Gastroesophageal sphincter (tissue), 4 donors: ENCODE results near the gene ZEB1. TPM values are rescaled to one million over a fixed set of nuclear protein-coding genes. Genes with fewer than 3 reads are reported as not detected.

Source experiments
- ATAC-seq: fragments of 150-250 bp; one replicate; pipeline ENCODE4 v1.9.1; 2016; ENCODE audit warnings: mild to moderate bottlenecking, moderate library complexity
- H3K27ac ChIP-seq, 4 donors: fragments of 200-600 bp; sonication (generic) in 3 of 4; 1 replicate in 3 of 4; 2 replicates in 1 of 4; pipeline ENCODE4 v1.5.1; 2016 to 2019
- H3K27me3 ChIP-seq: fragments of 200-600 bp; sonication (generic); one replicate; pipeline ENCODE4 v1.5.1; 2019
- H3K36me3 ChIP-seq, 2 donors: fragments of 200-600 bp; sonication (generic); one replicate each; pipeline ENCODE4 v1.5.1; 2019; ENCODE audit warnings: control low read depth in 1 of 2
- H3K4me1 ChIP-seq, 3 donors: fragments of 200-600 bp; sonication (generic); 1 replicate in 2 of 3; 2 replicates in 1 of 3; pipeline ENCODE4 v1.5.1; 2016 to 2019; ENCODE audit warnings: control low read depth in 2 of 3
- H3K4me3 ChIP-seq, 2 donors: fragments of 200-600 bp; sonication (generic); one replicate each; pipeline ENCODE4 v1.5.1; 2019; ENCODE audit warnings: mild to moderate bottlenecking in 1 of 2, moderate library complexity in 1 of 2
- H3K9me3 ChIP-seq, 3 donors: fragments of 200-600 bp; sonication (generic); one replicate each; pipeline ENCODE4 v1.5.1; 2017 to 2019; ENCODE audit warnings: control low read depth in 2 of 3
- CTCF ChIP-seq, 4 experiments: fragments of 200-600 bp in 2 of 4; fragments of 450-650 bp in 2 of 4; sonication (generic) in 1 of 4; IDR thresholded peaks; one replicate each; pipeline ENCODE4 v1.5.1; 2017 to 2019; ENCODE audit warnings: antibody characterized with exemption in 4 of 4, mild to moderate bottlenecking in 2 of 4, moderate library complexity in 2 of 4
- EP300 ChIP-seq: sonication (generic); formaldehyde crosslinking; IDR thresholded peaks from one replicate; pipeline ENCODE4 v1.6.1; 2017; ENCODE audit warnings: antibody characterized with exemption, mild to moderate bottlenecking
- POLR2A ChIP-seq, 2 donors: fragments of 450-650 bp; IDR thresholded peaks; one replicate each; pipeline ENCODE4 v1.6.1; 2017; ENCODE audit warnings: antibody characterized with exemption in 2 of 2, mild to moderate bottlenecking in 2 of 2, moderate library complexity in 1 of 2
- POLR2AphosphoS5 ChIP-seq: sonication (generic); formaldehyde crosslinking; IDR thresholded peaks from one replicate; pipeline ENCODE4 v1.6.1; 2017; ENCODE audit warnings: antibody characterized with exemption
- WGBS, 2 donors: methylation state at CpG; one replicate each; pipeline ENCODE4 v1.1.5; 2018; ENCODE audit warnings: low coverage in 1 of 2; 5-methylcytosine and 5-hydroxymethylcytosine counted together
- total RNA-seq, 4 donors: library from RNA; depleted of rRNA; stranded (reverse); fragments of >200 nt; gene quantifications; one replicate each; pipeline ENCODE4 v1.1.0, GENCODE V29; 2016

ZEB1 gene
- total RNA-seq, 4 donors from 2014 or later: 191 to 219 (median 198) TPM

GRCh38 chr10:31413325-31413724 is 94.3 kb downstream of the ZEB1 start:
- H3K4me3 ChIP-seq: no peak overlapping the region
- TF ChIP-seq POLR2A (IDR thresholded peaks at IDR 0.05): no peak
- TF ChIP-seq POLR2AphosphoS5: no peak
- TF ChIP-seq CTCF (IDR thresholded peaks at IDR 0.05): no peak
- no peak for TF ChIP-seq EP300
- H3K4me1 ChIP-seq: peaks cover 0 to 14% (median 0%) of the 10 kb centered on the region in 3 donors
- WGBS, 2 donors: 57 to 67% methylated on average over 1 of the region's 1 CpG
- H3K27me3 ChIP-seq: no peaks in the 10 kb centered on the region
- ATAC-seq: no peak
- H3K9me3 ChIP-seq: no peaks in the 10 kb centered on the region
- H3K36me3 ChIP-seq: no peaks in the 10 kb centered on the region
- no peak overlapping the region for H3K27ac ChIP-seq

GRCh38 chr10:31418481-31418880 is 99.5 kb downstream of the ZEB1 start:
- no peak for TF ChIP-seq EP300
- TF ChIP-seq CTCF (IDR thresholded peaks at IDR 0.05): no peak
- no peak for TF ChIP-seq POLR2A (IDR thresholded peaks at IDR 0.05)
- no peak for TF ChIP-seq POLR2AphosphoS5
- peaks cover 5 to 44% (median 12%) of the 10 kb centered on the region in 3 donors for H3K4me1 ChIP-seq
- H3K27ac ChIP-seq: no peak overlapping the region
- no peaks in the 10 kb centered on the region for H3K27me3 ChIP-seq
- no peaks in the 10 kb centered on the region for H3K9me3 ChIP-seq
- no peak for ATAC-seq
- WGBS, 2 donors: 91% methylated on average over 2 of the region's 2 CpGs
- H3K4me3 ChIP-seq: no peak overlapping the region
- no peaks in the 10 kb centered on the region for H3K36me3 ChIP-seq

- 57 to 61% methylated on average over 3 to 4 of the region's 4 CpGs for WGBS, 2 donors
- TF ChIP-seq POLR2A (IDR thresholded peaks at IDR 0.05): no peak
- TF ChIP-seq POLR2AphosphoS5: no peak
- TF ChIP-seq EP300: no peak
- TF ChIP-seq CTCF (IDR thresholded peaks at IDR 0.05): no peak
- no peak overlapping the region for H3K4me3 ChIP-seq
- peak overlapping the region in 1 of 4 donors; percentile 37 for H3K27ac ChIP-seq
- H3K9me3 ChIP-seq: no peaks in the 10 kb centered on the region
- no peaks in the 10 kb centered on the region for H3K36me3 ChIP-seq
- peaks cover 7 to 44% (median 12%) of the 10 kb centered on the region in 3 donors for H3K4me1 ChIP-seq
- ATAC-seq: no peak
- H3K27me3 ChIP-seq: no peaks in the 10 kb centered on the region
Observed at GRCh38 chr10:31419394-31420063, 100.5 kb downstream of the ZEB1 start.

GRCh38 chr10:31421322-31421721 is 102.3 kb downstream of the ZEB1 start:
- no peak overlapping the region for H3K4me3 ChIP-seq
- H3K27me3 ChIP-seq: no peaks in the 10 kb centered on the region
- ATAC-seq: no peak
- H3K36me3 ChIP-seq: no peaks in the 10 kb centered on the region
- H3K9me3 ChIP-seq: no peaks in the 10 kb centered on the region
- peaks cover 16 to 60% (median 20%) of the 10 kb centered on the region in 3 donors for H3K4me1 ChIP-seq
- 84 to 94% methylated on average over 1 of the region's 1 CpG for WGBS, 2 donors
- TF ChIP-seq POLR2AphosphoS5: no peak
- TF ChIP-seq EP300: no peak
- no peak for TF ChIP-seq CTCF (IDR thresholded peaks at IDR 0.05)
- no peak for TF ChIP-seq POLR2A (IDR thresholded peaks at IDR 0.05)
- H3K27ac ChIP-seq: no peak overlapping the region

GRCh38 chr10:31422634-31423033 is 103.6 kb downstream of the ZEB1 start:
- TF ChIP-seq CTCF (IDR thresholded peaks at IDR 0.05) (no peak), POLR2A (IDR thresholded peaks at IDR 0.05) (no peak), EP300 (no peak), POLR2AphosphoS5 (no peak)
- Histone ChIP-seq H3K4me3 (no peak overlapping the region), H3K36me3 (no peaks in the 10 kb centered on the region), H3K9me3 (no peaks in the 10 kb centered on the region), H3K27ac (no peak overlapping the region), H3K27me3 (no peaks in the 10 kb centered on the region), H3K4me1 (peaks cover 20 to 66% (median 20%) of the 10 kb centered on the region in 3 donors)
- no peak for ATAC-seq
- 94 to 100% methylated on average over 2 of the region's 2 CpGs for WGBS, 2 donors
